SK-MEL-5 (cell line): Measurements from ENCODE around the gene PRKX. TPM values are rescaled to one million over a fixed set of nuclear protein-coding genes. Genes with fewer than 3 reads are reported as not detected.
"Not testable (repeated sequence)": the region's sequence is repeated elsewhere in the genome, so short reads cannot be mapped to it uniquely, and the experiment has no call there.

Experiments used
- DNase-seq: peaks from one replicate; pipeline ENCODE4 v3.0.0-alpha.2; 2016; ENCODE audit warnings: low read depth, low spot score
- in situ Hi-C: cut with HindIII; loops from 2 replicates; pipeline ENCODE4 v1.10.0; 2016; ENCODE audit warnings: low sequenced_read_pairs, high pct_unique_total_duplicates, low pct_unique_long_range_greater_than_20kb
- total RNA-seq: library from RNA; depleted of rRNA; stranded (reverse); fragments of >200 nt; shearing (Covaris generic); gene quantifications from 2 replicates; pipeline ENCODE4 v1.2.3, GENCODE V29; 2014

Gene PRKX
- total RNA-seq, 1 experiment from 2014 or later, result 14.1 TPM

GRCh38 chrX:3674881-3675280 is 38.6 kb downstream of the PRKX start:
- in situ Hi-C loops, result no loop called here
- DNase-seq, result no peak

GRCh38 chrX:3669841-3670475 is 43.5 kb downstream of the PRKX start:
- DNase-seq, result no peak
- in situ Hi-C loops, result no loop called here

DNA sequence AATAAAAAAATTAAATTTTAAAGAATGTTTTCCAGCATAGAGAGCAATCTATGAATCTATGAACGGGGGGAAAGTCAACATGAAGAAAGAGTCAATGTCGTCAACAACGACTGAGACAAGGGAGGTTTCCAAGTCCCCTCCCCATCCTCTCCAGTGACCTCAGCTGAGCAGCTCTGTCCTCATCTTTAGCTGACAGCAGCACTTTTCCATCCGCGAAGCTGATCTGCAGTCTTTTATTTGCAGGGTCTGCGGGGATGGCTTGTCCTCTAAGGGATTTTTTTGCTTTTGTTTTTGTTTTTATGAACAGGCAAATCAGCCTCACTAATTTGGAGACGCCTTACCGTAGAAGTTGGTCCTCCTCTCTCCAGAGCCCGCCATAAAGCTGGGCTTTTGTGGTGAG is 46.5 kb downstream of the PRKX start:
- DNase-seq, result no peak
- in situ Hi-C loops, result no loop called here

DNA sequence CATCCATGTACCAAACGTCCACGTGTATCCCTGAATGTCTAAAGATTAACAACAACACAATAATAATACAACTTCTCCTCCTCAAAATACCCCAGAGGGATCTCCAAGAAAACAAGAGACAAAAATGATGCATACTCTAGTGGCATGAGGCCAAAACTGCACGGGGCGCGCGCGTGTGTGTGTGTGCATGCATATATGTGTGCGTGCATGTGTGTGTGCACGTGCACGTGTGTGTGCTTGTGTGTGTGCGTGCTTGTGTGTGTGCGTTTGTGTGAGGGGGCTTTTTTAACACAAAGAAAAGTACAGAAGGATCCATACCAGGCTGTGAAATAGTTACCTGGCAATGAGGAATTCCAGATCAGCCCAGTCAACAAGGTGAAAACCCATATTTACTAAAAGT is 48.5 kb downstream of the PRKX start:
- in situ Hi-C loops, result no loop called here
- no peak for DNase-seq

- DNase-seq, in situ Hi-C loops: not testable (repeated sequence)
Measured at GRCh38 chrX:3663576-3664250, 49.7 kb downstream of the PRKX start.

DNA sequence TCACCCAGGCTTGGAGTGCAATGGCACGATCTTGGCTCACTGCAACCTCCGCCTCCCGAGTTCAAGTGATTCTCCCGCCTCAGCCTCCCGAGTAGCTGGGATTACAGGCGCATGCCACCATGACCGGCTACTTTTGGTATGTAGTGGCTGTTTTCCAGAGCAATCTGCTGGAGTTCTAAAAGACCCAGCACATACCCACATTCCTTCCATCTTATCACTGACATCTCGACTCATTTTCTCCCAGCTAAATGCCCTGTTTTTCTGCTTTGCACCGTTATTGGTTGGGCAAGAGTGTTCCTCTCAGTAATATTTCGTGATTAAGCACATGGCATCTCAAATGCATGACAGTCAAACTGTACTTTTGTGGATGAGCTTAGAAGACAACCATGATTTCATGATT is 53.7 kb downstream of the PRKX start:
- in situ Hi-C loops, result no loop called here
- no peak for DNase-seq

- in situ Hi-C loops, result no loop called here
Measured at GRCh38 chrX:3655181-3655580, 58.3 kb downstream of the PRKX start.

GRCh38 chrX:3653111-3653510 is 60.3 kb downstream of the PRKX start:
- DNase-seq, result no peak
- in situ Hi-C loops, result no loop called here

More at GRCh38 chrX:3655181-3655580, 58.3 kb downstream of the PRKX start:
- DNase-seq, result no peak

GRCh38 chrX:3651277-3651676 is 62.2 kb downstream of the PRKX start:
- DNase-seq, result peak; percentile 32
- in situ Hi-C loops, result no loop called here

GRCh38 chrX:3648084-3648483 is 65.4 kb downstream of the PRKX start:
- in situ Hi-C loops, result no loop called here

DNA sequence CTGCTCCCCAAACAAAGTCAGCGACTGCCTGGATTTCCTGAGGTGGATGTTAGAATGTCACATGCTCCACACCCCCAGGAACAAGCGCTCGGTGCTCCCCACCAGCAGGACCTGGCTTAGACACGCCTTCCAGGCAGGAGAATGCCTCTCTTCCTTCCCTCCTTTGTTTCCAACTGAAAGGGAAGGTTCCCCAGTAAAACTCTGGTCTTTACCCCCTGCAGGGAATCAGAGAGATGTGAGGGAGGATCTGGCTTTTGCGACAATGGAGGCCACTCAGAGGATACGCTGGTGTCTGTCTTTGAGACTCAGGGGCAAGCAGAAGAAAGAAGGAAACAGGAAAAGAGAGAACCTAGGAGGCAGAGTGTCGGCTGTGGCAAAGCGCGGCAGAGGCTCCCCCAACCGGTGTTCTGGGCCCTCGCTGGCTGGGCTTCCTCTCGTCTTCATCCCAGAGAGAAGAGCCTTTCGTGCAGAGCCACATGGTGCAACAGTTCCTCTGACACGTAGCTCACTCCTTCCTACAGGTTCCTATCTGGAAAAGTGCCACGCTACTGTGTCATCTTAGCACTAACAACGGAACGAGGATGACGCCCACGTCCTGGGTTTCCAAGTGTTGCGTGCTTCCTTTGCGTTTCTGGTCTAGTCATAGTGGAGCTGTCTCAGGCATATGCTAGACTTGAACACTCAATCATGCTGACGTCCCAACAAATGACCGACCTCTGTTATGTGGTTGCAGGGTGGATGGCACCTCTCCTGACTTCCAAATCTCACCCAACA is 73.4 kb downstream of the PRKX start:
- in situ Hi-C loops, DNase-seq: not testable (repeated sequence)

More at GRCh38 chrX:3648084-3648483, 65.4 kb downstream of the PRKX start:
- DNase-seq, result no peak

DNA sequence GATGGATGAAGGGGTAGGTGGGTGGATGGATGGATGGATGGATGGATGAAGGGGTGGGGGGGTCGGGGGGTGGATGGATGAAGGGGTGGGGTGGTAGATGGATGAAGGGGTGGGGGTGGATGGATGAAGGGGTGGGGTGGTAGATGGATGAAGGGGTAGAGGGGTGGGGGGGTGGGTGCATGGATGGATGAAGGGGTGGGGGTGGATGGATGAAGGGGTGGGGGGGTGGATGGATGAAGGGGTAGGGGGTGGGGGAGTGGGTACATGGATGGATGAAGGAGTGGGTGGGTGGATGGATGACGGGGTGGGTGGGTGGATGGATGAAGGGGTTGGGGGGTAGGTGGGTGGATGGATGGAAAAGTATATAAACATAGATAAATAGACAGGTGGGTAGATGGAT is 74.2 kb downstream of the PRKX start:
- in situ Hi-C loops, result no loop called here
- DNase-seq, result no peak

DNA sequence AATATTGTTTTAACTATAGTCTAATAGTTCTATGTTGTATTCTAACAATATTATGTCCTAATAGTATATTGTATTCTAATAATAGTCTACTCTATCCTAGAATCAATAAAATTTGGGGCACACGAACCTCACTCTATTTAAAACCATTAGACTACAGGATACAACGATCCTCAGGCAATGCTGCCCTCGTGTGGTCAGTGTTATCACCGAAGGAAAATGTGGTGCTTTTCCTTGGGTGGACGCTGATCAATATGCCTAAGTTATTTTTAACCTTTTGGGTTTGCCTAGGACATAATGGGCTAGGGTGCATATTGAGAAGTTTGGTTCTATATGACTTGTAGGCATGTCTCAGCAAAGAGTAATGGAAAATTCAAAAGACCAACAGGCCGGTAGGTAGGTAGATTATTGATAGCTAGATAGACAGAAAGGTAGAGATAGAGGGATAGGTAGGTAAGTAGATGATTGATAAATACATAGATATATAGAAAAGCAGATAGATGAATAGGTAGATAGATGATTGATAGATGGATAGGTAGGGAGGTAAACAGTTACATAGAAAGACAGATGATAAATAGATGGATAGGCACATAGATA is 75.1 kb downstream of the PRKX start:
- peak; percentile 56 for DNase-seq
- in situ Hi-C loops, result no loop called here

DNA sequence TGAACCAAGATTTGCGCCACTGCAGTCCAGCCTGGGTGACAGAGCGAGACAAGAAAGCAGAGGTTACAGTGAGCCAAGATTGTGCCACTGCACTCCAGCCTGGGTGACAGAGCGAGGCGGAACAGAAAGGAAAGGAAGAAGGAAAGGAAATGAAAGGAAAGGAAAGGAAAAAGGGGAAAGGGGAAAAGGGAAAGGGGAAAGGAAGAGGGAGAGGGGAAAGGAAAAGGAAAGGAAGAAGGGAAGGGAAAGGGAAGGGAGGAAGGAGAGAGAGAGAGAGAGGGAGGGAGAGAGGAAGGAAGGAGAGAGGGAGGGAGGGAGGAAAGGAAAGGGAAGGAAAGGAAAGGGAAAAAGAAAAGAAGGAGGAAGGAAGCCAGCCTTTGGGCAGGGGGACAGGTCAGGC is 76.6 kb downstream of the PRKX start:
- in situ Hi-C loops, result no loop called here

GRCh38 chrX:3631196-3631595 is 82.3 kb downstream of the PRKX start:
- in situ Hi-C loops, result no loop called here
- DNase-seq, result no peak

More for the DNA sequence above, 76.6 kb downstream of the PRKX start:
- no peak for DNase-seq

- no peak for DNase-seq
- in situ Hi-C loops, result no loop called here
Measured at GRCh38 chrX:3627594-3627993, 85.9 kb downstream of the PRKX start.

GRCh38 chrX:3621414-3621813 is 92.0 kb downstream of the PRKX start:
- no peak for DNase-seq
- in situ Hi-C loops, result no loop called here

DNA sequence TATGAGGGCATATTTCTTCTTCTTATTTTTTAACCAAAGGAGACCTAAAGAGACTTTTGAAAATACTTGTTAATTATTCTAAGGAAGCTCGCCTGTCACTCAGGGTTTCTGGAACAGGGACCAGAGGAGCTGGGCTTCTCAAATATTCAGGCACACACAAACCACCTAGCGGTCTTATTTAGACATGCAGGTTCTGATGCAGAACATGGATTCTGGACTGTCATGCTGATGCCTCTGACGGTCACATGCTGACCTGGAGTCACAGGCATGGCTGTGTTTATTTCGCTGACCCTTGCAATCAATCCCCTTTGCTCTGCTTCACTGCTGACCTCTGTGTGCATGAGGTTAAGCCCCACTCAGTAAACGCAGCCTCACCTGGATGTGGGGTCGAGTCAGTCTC is 101.7 kb downstream of the PRKX start:
- in situ Hi-C loops, DNase-seq: not testable (repeated sequence)
